CD1c-positive myeloid dendritic cell (primary cell): ENCODE data around the gene WNT1.

Source experiments
- DNase-seq: peaks from one replicate; pipeline ENCODE4 v3.0.0-alpha.2; 2016; ENCODE audit errors: extremely low spot score

Gene WNT1

GRCh38 chr12:49028666-49029275, 50.6 kb downstream of the WNT1 start:
- no peak for DNase-seq

- DNase-seq = no peak
Measured at GRCh38 chr12:49030119-49030518, 52.0 kb downstream of the WNT1 start.

GRCh38 chr12:49030714-49031572, 52.8 kb downstream of the WNT1 start:
- no peak for DNase-seq

GRCh38 chr12:49031573-49032161, 53.5 kb downstream of the WNT1 start:
- DNase-seq = no peak
